HG03378 (cell line): ENCODE data around the gene PARS2.
"Not testable (repeated sequence)": the region's sequence is repeated elsewhere in the genome, so short reads cannot be mapped to it uniquely, and the experiment has no call there.

ENCODE experiments used
- ATAC-seq: cut with Tn5 transposase; IDR thresholded peaks from one replicate; pipeline ENCODE4 v1.9.1; 2021; ENCODE audit warnings: mild to moderate bottlenecking, moderate library complexity; ENCODE audit not compliant: unreplicated experiment

The PARS2 gene

DNA sequence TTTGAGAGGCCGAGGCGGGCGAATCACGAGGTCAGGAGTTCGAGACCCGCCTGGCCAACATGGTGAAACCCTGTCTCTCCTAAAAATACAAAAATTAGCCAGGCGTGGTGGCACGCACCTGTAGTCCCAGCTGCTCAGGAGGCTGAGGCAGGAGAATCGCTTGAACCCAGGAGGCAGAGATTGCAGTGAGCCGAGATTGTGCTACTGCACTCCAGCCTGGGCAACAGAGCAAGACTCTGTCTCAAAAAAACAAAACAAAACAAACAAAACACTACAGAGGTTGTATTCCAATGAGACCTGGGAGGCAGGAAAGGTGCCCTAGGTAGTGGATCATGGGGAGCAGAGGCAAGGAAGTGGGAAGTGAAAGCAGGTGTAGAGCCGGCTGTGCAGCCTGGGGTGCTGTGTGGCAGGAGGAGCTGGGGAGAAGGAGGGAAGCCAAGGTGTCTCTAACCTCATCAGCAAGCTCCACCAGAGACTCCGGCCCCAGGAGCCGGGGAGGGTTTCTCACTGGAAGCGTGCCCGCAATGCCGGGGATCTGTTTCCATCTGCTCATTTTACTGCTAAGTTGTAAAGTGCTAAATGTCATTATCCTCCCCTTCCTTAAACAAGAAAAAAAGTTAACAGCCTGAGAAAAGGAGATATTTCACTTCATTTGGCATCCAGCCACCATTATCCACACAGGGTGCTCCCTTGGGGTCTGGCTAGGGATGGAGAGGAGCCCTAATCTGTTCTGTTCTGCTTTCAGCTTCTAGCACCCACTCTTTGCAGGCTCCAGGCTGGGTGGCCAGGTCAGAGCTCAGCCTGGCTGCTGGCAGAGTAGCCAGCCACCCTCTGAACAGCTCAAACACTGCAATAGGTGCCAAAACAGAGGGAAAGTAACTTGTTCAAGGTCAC is 11.8 kb upstream of the PARS2 start:
- not testable (repeated sequence) for ATAC-seq

DNA sequence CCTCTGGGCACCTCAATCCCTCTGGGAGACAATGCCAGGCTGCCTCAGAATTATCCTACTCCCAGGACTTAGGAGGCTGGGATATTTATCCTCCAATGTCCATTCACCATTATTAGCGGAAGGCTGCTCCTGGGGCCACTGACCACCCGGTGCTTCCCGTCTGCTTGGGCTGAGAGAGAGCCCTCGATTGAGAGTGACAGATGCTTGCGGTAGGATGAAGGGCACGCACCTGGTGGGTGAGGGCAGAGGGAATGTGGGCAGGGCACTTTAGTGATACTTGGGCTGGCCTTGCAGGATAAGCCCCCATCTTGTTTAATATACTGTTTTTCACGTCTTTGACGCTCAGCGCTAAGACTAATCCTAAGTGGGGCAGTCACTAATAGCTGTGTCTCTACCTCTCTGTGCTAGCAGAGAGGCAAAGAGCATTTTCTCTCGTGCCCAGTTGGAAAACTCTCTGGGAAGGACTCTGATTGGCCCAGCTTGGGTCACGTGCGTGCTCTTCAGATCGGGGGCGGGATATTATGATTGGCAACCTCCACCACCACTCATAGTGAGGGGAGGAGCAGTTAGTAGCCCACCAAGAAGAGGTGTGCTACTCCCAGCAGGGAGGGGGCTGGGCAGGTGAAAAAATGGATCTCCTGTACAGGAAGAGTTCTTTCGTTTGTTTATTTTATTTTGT is 10.6 kb upstream of the PARS2 start:
- ATAC-seq, result no peak

DNA sequence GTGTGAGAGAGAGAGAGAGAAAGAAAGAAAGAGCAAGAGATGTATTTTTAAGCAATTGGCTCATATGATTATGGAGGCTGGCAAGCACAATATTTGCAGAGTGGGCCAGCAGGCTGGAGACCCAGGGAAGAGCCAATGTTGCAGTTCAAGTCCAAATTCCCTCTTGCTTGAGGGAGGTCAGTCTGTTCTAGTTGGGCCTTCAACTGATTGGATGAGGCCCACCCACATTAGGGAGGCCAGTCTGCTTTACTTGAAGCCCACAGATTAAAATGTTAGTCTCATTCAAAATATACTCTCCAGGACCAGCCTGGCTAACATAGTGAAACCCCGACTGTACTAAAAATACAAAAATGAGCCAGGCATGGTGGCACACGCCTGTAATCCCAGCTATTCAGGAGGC is 8.6 kb upstream of the PARS2 start:
- no peak for ATAC-seq

DNA sequence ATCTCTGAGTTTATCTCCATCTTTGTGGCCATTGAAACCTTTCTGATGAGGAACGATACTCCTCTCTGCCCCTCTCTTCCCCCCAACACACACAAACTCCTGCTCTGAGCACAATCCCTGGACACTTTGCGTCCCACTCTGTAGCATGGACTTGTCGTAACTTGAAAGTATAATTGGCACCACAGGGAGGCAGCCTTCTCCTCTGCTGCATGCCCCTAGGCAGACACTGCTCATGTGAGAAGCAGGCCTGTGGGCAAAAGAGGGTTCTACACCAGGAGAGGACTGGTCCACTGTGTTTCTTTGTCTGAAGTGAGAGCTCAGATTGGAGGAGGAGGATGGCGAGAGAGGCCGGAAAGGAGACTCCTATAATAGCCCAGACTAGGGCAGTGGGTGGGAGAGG is 3.8 kb upstream of the PARS2 start:
- ATAC-seq, result no peak

DNA sequence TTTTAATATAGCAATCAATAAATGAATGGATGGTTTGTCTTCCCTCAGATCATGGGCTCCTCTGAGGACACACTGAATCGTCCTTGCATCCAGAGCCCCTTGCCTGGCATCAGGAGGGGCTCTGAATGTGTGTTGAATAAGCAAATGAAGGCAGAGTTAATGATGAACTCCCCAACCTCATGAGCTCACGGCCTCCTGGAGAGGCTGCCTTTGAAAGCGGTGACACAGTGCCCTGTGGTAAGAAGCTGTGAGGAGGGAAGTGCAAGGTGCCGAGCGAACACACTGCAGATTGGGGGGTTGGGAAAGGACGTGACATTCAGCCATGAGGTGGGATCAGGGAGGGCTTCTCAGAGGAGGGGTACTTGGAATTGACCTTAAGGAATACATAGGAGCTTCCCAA is 3.2 kb upstream of the PARS2 start:
- ATAC-seq, result no peak

DNA sequence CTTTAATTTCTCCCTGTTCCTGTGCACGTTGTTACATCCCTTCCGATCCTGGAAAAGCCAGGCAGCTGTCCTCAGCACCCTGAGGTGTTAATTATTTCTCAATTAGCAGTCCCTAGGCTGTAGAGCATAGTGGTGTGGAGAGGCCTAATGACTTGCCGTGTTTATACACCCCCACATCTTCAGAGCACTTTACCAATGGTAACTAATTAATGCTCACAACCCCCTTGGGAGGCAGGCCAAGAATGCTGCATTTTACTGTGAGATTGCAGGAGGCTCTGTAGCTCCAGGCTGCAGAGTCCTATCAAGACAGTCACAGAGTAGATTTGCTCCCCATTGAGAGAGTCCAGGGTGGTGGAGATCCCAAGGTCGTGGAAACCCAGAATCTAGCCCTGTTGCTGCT is 2.4 kb upstream of the PARS2 start:
- ATAC-seq, result no peak

DNA sequence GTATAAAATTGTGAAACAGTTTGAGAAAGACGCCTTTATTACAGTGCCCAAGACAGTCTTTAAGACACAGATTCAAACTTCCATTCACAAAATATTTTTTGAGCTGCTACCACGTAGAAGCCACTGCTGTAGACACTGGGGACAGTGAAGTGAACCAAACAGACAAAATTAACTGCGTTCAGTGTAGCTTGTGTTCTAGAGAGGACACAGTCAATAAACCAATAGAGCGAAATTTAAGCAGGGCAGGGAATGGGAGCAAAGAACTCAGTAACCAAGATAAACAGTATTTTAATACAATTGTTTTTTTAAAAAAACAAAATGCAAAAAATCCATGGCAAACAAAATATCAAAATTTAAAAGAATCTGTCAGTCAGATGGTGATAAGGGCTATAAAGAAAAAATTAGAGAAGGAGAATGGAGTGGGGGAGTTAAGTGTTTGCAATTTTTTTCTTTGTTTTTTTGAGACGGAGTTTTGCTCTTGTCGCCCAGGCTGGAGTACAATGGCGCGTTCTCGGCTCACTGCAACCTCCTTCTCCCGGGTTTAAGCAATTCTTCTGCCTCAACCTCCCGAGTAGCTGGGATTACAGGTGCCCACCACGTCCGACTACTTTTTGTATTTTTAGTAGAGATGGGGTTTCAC is 719 bp upstream of the PARS2 start:
- peak; percentile 20 for ATAC-seq

DNA sequence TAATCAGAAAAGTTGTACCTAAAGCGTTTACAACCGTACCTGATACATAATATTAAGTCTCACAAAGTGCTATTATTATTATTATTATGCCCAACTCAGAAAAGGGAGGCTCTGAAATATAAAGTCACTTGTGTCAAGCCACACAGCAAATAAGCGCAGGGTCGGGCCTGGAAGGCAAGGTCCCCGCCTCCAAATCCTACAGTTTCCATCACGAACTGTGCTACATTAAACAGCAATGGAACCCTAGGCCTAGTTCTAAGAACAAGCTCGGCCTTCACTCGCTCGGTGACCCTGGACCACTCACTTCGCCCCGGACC is 549 bp downstream of the PARS2 start:
- ATAC-seq, result no peak

DNA sequence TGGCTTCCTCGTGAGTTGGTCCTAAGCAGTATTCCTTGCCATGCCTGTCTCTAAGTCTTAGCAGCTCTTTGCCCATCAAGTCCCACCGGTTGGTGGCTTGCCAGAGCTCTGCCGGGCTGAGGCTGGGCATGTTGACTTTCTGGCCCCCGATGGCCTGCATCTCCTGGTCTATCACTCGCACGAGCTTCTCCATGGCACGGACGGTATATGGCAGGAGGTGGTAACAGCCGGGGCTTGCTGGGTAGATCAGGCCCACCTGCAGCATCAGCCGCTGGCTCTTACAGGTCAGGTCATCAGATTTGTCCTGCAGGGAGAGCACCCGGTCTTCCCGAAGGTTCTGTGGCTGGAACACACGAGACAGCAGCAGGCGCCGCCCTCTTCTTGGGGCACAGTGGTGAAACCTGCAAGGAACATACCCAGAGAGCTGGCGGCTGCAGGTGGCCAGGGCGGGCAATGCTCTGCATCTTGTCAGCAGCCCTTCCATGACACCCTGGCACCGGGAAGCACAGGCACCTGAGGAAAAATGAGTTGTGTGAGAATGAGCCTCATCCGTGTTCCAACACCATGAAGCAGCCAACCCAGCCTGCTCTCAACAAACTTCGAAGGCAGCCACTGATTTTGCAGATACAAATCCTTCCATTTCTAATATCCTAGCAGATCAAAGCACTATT is 5.5 kb downstream of the PARS2 start:
- no peak for ATAC-seq

DNA sequence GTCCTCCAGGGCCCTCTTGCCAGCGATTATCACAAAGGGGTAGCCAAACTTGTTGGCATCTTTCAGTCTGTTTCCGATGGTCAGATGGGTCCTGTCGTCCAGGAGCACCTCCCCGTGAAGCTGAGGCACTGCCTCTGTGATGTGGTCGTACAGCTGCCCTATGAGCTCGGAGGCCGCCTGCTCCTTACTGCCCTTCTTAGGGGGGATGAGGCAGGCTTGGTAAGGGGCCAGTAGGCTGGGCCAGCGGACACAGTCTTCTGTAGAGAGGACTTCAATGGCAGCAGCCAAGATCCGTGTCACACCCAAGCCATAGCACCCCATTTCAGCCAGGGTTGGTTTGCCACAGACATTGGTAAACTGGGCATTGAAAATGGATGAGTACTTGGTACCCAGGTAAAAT is 6.5 kb downstream of the PARS2 start:
- ATAC-seq, result no peak

DNA sequence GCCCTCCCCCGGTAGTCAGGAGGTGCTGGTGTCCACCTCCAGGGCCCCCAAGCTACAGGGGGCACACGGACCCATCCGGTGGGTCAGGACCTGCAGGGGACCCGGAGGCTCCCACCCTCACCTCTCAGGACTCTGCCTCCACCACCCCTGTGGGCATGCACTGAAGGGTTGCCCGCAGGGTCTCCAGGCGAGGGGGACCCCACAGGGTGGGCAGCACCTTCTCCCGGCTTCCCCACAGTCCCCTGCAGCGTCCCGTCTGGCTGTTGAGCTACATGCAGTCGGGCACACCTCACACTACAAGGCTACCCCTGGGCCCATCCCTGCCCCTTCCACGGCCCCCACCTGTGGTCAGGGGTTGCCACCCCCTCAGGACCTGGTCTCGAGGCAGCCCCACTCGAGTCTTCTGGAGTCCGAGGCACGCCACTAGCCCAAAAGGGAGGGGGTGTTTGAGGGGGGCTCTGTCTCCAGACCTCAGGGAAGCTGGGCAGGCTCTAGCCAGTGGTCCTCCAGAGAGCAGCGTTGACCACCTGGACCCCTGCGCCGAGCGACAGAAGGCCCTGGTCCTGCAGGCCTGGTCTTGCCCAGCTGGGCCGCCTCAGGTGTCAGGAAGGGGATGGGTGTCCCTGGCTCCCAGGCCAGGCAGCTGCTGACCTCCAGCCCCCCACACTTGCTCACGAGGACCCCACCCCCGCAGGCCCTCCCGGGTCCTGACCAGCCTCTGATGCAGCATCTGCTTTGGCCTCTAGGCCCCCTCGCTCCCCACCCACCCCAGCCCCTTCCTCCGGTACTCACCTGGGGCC is 9.6 kb downstream of the PARS2 start:
- ATAC-seq, result no peak

DNA sequence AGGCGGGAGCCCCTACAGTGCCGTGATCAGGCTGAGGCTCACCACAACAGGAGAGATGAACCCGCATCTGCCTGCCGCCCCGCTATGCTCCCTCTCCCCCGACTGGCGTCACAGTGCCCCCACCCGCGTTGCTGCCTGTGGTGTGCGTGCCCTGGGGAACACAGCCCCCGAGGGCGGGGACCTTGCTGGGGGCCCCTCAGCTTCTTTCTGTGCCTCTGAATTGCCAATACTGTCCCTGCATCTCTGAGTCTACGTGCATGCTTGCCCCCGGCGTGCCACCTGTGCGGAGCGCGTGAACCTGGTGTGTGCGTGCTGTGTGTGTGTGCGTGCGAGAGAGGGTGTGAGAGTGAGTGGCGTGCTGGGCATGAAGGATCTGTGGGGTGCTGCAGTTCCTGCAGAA is 10.3 kb downstream of the PARS2 start:
- ATAC-seq, result no peak

DNA sequence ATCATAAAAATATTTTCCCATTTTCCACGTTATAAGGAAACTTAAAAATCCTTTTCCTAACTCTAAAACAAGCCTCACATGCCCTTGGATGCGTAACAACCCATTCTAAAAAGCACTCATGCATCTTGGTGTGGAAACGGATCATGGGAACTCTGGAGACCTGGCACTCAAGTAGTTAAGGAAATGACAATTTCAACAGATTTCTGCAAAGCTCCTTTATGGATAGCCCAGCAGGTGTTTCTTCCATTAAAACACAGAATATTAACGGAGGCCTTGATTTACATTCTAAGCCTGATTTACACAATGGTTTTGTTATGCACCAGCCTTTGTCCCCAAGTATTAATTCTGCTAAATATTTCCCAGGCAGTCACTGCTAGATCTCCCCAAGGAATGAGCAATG is 12.9 kb downstream of the PARS2 start:
- no peak for ATAC-seq

DNA sequence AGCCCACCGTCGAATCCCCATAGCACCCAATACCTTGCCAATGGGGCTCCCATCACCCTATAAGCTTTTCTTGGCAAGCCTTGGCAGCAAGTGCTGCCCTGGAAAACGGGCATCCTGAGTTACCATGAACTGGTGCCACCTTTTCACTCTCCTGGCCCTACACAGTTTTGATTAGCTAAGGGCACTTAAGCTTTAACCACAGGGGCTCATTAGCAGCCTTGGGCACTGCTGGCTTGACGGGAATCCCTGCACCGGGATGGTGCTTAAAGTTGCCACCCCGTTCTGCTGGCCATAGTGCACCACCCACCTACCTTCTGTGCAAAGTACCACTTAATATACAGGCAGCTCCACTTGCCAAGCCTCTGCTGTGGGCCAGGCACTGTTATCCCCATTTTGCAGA is 13.7 kb downstream of the PARS2 start:
- ATAC-seq, result no peak

DNA sequence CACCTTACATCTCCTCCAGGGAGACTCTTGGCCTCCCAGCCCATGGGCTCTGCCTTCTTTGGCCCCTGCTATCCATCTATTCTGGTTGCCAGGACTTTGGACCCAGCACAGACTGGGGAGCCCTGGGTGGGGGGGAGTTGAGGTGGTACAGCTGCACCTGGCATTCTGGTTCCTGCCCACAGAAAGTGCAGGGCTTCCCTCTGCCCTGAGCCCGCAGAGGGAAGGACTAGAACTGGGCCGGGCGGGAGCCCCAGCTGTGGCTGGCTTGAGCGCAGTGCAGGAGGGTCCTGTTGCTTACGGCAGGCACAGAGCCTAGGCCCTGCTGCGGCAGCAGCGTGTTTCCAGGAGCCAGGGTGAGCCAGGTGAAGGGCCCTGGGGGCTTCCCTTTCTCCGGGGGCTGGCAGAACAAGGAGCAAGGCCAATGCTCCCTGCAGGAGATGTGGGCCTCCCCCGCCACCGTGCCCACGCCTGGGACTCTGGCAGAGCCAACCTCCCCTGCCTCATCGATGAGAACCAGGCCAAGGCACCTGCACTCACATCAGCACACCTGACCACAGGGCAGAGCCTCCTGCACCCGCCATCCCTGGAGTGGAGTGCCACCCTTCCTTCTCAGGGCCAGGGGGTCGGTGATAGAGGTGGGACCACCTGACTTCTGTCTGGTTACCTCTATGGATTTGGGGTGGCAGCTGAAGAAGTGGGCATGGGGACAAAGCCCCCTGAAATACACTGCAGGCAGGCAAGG is 16.1 kb downstream of the PARS2 start:
- no peak for ATAC-seq

DNA sequence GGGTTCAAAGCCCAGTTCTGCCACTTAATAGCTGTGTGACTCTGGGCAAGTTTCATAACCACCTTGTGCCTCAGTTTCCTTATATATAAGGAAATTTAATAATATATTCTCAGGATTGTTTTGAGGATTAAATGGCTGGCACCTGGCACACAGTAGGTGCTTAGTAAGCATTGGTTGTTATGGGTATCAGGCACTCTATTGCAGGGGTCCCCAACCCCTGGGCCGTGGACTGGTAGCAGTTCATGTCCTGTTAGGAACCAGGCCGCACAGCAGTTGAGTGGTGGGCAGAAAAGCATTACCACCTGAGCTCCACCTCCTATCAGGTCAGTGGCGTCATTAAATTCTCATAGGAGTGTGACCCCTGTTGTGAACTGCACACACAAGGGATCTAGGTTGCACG is 18.5 kb downstream of the PARS2 start:
- no peak for ATAC-seq

DNA sequence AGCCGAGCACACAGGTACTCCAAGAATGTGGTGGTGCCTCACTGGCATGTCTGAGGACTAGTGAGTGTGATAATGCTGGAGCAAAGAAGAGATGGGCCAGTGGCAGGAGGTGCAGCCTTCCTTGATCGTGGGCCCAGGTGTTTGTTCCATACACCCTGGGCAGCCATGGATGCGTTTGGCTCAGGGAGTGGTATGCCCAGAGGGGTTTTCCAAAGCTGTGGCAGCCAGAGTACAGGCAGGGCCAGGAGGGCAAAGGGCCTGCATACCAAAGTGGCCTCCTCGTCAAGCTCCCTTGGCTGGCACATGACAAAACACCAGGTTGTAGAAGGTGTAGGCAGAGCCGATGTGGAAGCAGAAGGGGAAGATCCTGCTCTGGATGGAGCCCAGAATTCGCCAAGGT is 19.0 kb downstream of the PARS2 start:
- ATAC-seq, result no peak

DNA sequence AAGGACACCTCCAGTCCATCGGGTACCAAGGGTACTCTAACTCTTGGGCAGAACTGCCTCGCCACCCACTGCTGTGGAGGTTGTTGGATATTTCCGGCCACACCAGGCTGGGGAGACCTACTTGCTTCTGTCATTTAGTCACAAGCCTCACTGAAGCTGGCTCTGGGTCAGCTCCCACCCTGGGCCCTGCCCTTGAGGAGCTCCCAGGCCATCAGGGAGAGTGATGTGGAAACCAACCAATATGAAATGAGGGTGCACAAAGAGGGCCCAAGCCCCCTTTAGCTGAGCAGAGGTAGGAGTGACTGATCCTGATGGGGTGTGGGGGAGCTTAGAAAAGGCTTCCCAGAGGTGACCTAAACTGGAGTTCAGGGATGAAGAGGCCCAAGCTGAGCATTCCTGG is 19.6 kb downstream of the PARS2 start:
- ATAC-seq, result no peak

DNA sequence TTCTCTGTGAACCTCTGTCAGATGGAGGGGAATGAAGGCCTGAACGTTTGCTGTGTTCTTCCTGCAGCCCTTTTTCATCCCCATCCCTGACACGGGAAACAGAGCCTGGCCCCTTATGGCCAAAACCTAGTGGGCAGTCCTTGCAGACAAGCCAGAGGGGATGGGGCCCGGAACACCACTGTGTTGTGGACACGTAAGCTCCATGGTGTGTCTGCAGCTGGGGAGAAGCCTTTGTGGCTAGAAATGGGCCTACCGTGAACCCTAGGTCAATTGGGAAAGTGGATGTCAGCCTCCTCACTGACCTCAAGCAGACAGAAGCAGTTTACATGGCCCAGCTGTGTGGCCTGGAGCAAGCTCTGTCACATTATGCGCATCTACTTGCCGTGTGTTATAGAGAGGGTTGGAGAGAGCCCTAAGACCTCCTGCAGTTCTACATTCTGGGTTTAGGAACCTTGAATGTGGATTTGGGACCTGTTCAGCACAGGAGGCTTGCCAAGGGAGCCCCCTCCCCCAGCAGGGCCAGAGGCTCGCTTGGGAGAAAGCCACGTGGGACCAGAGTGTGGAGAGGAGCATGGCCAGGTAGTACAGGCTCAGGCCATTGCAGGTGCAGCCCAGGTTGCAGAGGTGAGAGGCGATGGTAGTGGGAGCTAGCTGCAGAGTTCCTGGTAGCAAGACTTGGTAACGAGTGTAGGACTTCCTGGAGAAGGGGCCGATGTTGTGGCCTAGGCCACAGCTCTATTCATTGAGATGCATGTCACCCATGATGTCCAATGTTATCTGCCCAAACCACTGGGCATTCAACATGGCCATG is 20.7 kb downstream of the PARS2 start:
- ATAC-seq, result no peak
